Measurements from ENCODE around the gene GUCY1A2.

GUCY1A2 gene

GRCh38 chr11:106872246-106872645 lies 146.0 kb downstream of the GUCY1A2 start:
- no peak overlapping the region for H3K27ac ChIP-seq
- TF ChIP-seq CTCF (IDR thresholded peaks at IDR 0.05), result no peak
- TF ChIP-seq ZFX (IDR thresholded peaks at IDR 0.05; ENCODE audit: borderline replicate concordance), result no peak

- TF ChIP-seq ZFX (IDR thresholded peaks at IDR 0.05; ENCODE audit: borderline replicate concordance) (no peak), CTCF (IDR thresholded peaks at IDR 0.05) (no peak)
- H3K27ac ChIP-seq, result no peak overlapping the region
Measured at GRCh38 chr11:106858200-106858599, 160.1 kb downstream of the GUCY1A2 start.

GRCh38 chr11:106856566-106856965 lies 161.7 kb downstream of the GUCY1A2 start:
- no peak overlapping the region for H3K27ac ChIP-seq
- TF ChIP-seq CTCF (IDR thresholded peaks at IDR 0.05), result no peak
- TF ChIP-seq ZFX (IDR thresholded peaks at IDR 0.05; ENCODE audit: borderline replicate concordance), result no peak

- no peak overlapping the region for H3K27ac ChIP-seq
- TF ChIP-seq CTCF (IDR thresholded peaks at IDR 0.05) (no peak), ZFX (IDR thresholded peaks at IDR 0.05; ENCODE audit: borderline replicate concordance) (no peak)
Measured at GRCh38 chr11:106854429-106854828, 163.8 kb downstream of the GUCY1A2 start.

GRCh38 chr11:106853850-106854401 lies 164.3 kb downstream of the GUCY1A2 start:
- H3K27ac ChIP-seq, result no peak overlapping the region
- TF ChIP-seq CTCF (IDR thresholded peaks at IDR 0.05) (no peak), ZFX (IDR thresholded peaks at IDR 0.05; ENCODE audit: borderline replicate concordance) (no peak)

- no peak for TF ChIP-seq CTCF (IDR thresholded peaks at IDR 0.05)
- no peak for TF ChIP-seq ZFX (IDR thresholded peaks at IDR 0.05; ENCODE audit: borderline replicate concordance)
Measured at GRCh38 chr11:106852779-106853178, 165.5 kb downstream of the GUCY1A2 start.

GRCh38 chr11:106848526-106848925 lies 169.8 kb downstream of the GUCY1A2 start:
- no peak overlapping the region for H3K27ac ChIP-seq
- no peak for TF ChIP-seq ZFX (IDR thresholded peaks at IDR 0.05; ENCODE audit: borderline replicate concordance)
- TF ChIP-seq CTCF (IDR thresholded peaks at IDR 0.05), result no peak

More at GRCh38 chr11:106852779-106853178, 165.5 kb downstream of the GUCY1A2 start:
- H3K27ac ChIP-seq, result no peak overlapping the region

Measured in 22Rv1 (cell line).